ENCODE measurements around the gene RASSF5.

DNA sequence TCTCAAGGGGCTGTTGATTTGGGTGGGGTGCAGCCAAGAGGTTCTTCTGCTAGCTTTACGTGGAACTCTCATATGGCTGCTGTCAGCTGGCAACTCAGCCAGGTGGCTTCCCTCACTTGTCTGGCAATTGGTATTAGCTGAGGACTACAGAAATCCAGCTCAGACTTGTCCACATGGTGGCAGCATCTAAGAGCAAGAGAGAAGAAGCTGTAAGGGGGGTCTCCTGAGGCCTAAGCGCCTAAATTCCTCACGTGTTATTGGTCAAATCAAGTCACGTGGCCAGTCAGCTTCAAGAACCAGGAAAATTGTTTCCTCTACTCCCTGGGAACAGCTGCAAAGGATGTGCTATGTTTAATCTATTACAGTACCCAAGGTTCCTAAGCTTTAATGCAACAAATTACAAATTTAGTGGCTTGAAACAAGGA lies 123.8 kb downstream of the RASSF5 start:
- TF ChIP-seq, protein P1, sequence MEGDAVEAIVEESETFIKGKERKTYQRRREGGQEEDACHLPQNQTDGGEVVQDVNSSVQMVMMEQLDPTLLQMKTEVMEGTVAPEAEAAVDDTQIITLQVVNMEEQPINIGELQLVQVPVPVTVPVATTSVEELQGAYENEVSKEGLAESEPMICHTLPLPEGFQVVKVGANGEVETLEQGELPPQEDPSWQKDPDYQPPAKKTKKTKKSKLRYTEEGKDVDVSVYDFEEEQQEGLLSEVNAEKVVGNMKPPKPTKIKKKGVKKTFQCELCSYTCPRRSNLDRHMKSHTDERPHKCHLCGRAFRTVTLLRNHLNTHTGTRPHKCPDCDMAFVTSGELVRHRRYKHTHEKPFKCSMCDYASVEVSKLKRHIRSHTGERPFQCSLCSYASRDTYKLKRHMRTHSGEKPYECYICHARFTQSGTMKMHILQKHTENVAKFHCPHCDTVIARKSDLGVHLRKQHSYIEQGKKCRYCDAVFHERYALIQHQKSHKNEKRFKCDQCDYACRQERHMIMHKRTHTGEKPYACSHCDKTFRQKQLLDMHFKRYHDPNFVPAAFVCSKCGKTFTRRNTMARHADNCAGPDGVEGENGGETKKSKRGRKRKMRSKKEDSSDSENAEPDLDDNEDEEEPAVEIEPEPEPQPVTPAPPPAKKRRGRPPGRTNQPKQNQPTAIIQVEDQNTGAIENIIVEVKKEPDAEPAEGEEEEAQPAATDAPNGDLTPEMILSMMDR (IDR thresholded peaks at IDR 0.05): peak; percentile 43
- no peak for TF ChIP-seq EZH2 (IDR thresholded peaks at IDR 0.05; ENCODE audit: borderline replicate concordance, insufficient read depth, low read depth, low read length, poor library complexity, severe bottlenecking)

All from B cell (primary cell).